Memory B cell (primary cell): ENCODE data around the gene ELP4.

Experiments
- ATAC-seq: fragments of 150-1000 bp; cut with Tn5 transposase; 2 replicates; pipeline ENCODE4 v1.10.0; 2021; ENCODE audit warnings: low read depth, mild to moderate bottlenecking, moderate library complexity
- DNase-seq, 2 donors: peaks; one replicate each; pipeline ENCODE4 v3.0.0; 2022; ENCODE audit warnings: low spot score in 2 of 2
- H3K27ac Mint-ChIP-seq: one replicate; pipeline ENCODE4 v1.8.0; 2022; ENCODE audit warnings: mild to moderate bottlenecking, moderate library complexity, mixed read lengths
- H3K27me3 Mint-ChIP-seq: one replicate; pipeline ENCODE4 v1.8.0; 2022; ENCODE audit warnings: mixed read lengths
- H3K36me3 Mint-ChIP-seq: one replicate; pipeline ENCODE4 v1.8.0; 2022; ENCODE audit warnings: mild to moderate bottlenecking, mixed read lengths
- H3K4me1 Mint-ChIP-seq: one replicate; pipeline ENCODE4 v1.8.0; 2022; ENCODE audit warnings: mixed read lengths
- H3K4me3 Mint-ChIP-seq: one replicate; pipeline ENCODE4 v1.8.0; 2022; ENCODE audit warnings: mild to moderate bottlenecking, moderate library complexity, mixed read lengths
- H3K9me3 Mint-ChIP-seq: one replicate; pipeline ENCODE4 v1.8.0; 2022; ENCODE audit warnings: mixed read lengths

ELP4 gene

GRCh38 chr11:31818874-31819331 lies 309.3 kb downstream of the ELP4 start:
- H3K4me3 Mint-ChIP-seq = no peak overlapping the region
- DNase-seq (no peak), ATAC-seq (no peak)
- H3K27ac Mint-ChIP-seq = no peak overlapping the region
- H3K9me3 Mint-ChIP-seq = peaks cover 2% of the 10 kb centered on the region
- H3K4me1 Mint-ChIP-seq = peaks cover 4% of the 10 kb centered on the region
- H3K36me3 Mint-ChIP-seq = no peaks in the 10 kb centered on the region
- peaks cover 27% of the 10 kb centered on the region for H3K27me3 Mint-ChIP-seq

- Mint-ChIP-seq H3K9me3 (peaks cover 2% of the 10 kb centered on the region), H3K4me3 (no peak overlapping the region)
- no peak for ATAC-seq
Measured at GRCh38 chr11:31819621-31820437, 310.3 kb downstream of the ELP4 start.

DNA sequence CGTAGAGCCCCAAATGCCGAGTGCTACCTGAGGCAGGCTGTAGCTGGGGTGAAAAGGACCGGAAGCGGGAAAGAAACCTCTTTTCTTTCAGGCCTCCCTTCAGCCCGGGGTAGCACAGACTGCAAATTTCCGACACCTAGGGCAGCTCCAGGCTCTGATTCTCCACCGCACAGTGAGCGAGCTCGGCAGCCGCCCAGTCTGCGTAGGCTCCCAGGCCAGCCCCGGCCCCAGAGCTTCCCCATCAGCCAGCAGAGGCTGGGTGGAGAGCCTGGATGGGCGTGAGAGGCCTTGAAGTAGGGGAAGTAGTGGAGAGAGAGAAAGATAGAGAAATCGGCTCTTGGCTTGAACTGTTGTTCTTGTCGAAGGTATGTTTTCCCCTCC lies 310.9 kb downstream of the ELP4 start:
- no peaks in the 10 kb centered on the region for H3K36me3 Mint-ChIP-seq
- peaks cover under 1% of the 10 kb centered on the region for H3K4me1 Mint-ChIP-seq
- DNase-seq (no peak), ATAC-seq (no peak)
- peaks cover 28% of the 10 kb centered on the region for H3K27me3 Mint-ChIP-seq
- no peak overlapping the region for H3K27ac Mint-ChIP-seq
- H3K4me3 Mint-ChIP-seq = no peak overlapping the region
- H3K9me3 Mint-ChIP-seq = no peaks in the 10 kb centered on the region

More at GRCh38 chr11:31819621-31820437, 310.3 kb downstream of the ELP4 start:
- Mint-ChIP-seq H3K36me3 (no peaks in the 10 kb centered on the region), H3K27me3 (peaks cover 31% of the 10 kb centered on the region), H3K27ac (no peak overlapping the region), H3K4me1 (peaks cover 4% of the 10 kb centered on the region)
- DNase-seq = no peak

GRCh38 chr11:31821235-31821764 lies 311.7 kb downstream of the ELP4 start:
- no peak for ATAC-seq
- H3K27me3 Mint-ChIP-seq = peaks cover 28% of the 10 kb centered on the region
- peaks cover 2% of the 10 kb centered on the region for H3K4me1 Mint-ChIP-seq

DNA sequence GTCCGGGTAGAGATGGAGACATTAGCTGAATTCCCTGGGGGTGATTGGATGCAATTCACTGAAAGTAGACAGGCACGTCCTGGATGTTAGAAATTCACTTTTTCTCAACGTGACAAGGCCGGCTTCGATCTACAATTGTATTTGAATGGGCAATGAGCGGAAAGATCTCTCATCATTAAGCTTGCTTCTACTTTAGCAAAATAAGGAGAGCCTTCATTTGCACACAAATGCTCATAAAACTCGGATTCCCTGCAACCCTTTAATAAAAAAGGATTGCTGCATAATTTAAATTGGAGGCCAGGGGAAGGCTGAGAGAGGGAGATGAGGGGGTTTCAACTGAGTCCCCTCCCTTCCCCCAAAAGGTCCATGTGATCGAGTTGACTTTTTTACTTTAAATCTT lies 312.2 kb downstream of the ELP4 start:
- ATAC-seq (no peak), DNase-seq (no peak)
- peaks cover 2% of the 10 kb centered on the region for H3K4me1 Mint-ChIP-seq
- H3K9me3 Mint-ChIP-seq = no peaks in the 10 kb centered on the region
- no peaks in the 10 kb centered on the region for H3K36me3 Mint-ChIP-seq
- H3K27ac Mint-ChIP-seq = no peak overlapping the region
- H3K4me3 Mint-ChIP-seq = no peak overlapping the region
- peaks cover 27% of the 10 kb centered on the region for H3K27me3 Mint-ChIP-seq

More at GRCh38 chr11:31821235-31821764, 311.7 kb downstream of the ELP4 start:
- Mint-ChIP-seq H3K9me3 (no peaks in the 10 kb centered on the region), H3K36me3 (no peaks in the 10 kb centered on the region), H3K4me3 (no peak overlapping the region), H3K27ac (no peak overlapping the region)
- no peak for DNase-seq

DNA sequence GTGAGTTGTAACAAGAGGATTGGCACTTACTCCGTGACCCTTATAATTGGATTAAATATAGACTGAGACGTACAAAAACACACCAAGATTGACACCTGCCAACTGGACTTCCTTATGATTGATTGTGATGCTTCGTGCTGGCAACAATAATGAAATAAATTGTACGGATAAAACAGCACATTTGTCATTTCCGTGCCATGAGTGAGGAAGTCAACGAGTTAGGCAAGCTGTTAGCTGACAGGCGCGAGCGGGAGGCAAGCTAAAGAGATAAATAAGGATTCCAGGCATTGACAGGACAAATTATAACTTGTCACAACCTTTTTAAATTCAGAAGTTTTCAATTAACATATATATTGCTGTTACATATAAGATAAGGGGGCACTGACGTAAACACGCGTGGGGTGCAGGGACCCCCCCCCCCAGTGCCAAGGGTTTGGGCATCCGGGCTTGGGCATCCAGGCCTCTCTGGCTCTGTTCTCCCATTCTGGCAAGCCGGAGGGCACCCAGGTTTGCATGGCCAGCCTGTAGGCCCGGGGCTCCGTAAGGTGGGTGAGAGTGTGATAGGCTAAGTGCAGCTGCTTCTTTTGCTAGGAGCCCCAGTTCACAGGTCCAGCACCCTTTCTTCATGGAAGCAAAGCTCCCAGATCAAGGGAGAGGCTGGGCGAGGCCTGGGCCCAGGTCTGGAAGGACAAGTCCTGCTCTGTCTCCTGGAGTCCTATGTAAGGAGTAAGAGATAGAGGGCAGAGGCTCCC lies 312.8 kb downstream of the ELP4 start:
- H3K4me3 Mint-ChIP-seq = no peak overlapping the region
- H3K36me3 Mint-ChIP-seq = no peaks in the 10 kb centered on the region
- H3K4me1 Mint-ChIP-seq = peaks cover 4% of the 10 kb centered on the region
- ATAC-seq (no peak), DNase-seq (no peak)
- H3K27me3 Mint-ChIP-seq = peaks cover 28% of the 10 kb centered on the region
- no peaks in the 10 kb centered on the region for H3K9me3 Mint-ChIP-seq
- H3K27ac Mint-ChIP-seq = no peak overlapping the region

- ATAC-seq (no peak), DNase-seq (no peak)
- Mint-ChIP-seq H3K27me3 (peaks cover 36% of the 10 kb centered on the region), H3K4me3 (no peak overlapping the region), H3K9me3 (no peaks in the 10 kb centered on the region), H3K4me1 (peaks cover 4% of the 10 kb centered on the region), H3K27ac (no peak overlapping the region), H3K36me3 (no peaks in the 10 kb centered on the region)
Measured at GRCh38 chr11:31822927-31823643, 313.5 kb downstream of the ELP4 start.

DNA sequence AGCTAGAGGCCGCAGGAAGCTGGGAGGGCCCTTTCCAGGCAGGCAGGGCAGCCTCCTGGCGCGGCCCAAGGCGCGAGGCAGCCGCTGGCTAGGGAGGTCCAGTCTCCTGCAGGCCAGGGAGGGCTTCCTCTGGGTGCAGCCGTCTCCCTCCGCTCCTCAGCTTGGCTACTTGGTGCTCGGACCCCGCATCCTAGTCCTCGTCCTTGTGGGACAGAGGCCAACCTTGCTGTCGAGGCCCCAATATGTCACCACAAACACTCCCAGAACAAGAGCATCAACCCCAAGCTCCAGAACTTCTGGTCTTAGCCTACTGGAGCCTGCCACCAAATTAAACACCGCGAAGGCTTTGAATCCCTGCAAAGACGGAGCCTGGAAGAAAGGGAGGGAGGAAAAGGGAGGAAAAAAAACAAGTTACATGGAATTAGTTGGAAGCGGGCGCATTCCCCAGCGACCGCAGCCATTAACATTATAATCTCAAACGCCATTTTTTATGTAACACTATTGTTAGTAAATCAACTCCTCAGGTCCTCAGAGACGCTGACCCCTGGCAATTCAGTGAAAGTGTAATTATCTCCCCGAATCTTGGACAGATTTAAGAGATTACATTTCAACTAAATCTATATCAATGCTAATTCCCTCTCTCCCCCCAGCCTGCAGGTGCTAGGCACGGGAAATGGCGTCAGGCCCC lies 314.2 kb downstream of the ELP4 start:
- H3K27me3 Mint-ChIP-seq = peaks cover 34% of the 10 kb centered on the region
- no peaks in the 10 kb centered on the region for H3K9me3 Mint-ChIP-seq
- no peak for DNase-seq
- no peaks in the 10 kb centered on the region for H3K36me3 Mint-ChIP-seq
- no peak overlapping the region for H3K27ac Mint-ChIP-seq
- ATAC-seq = no peak
- H3K4me3 Mint-ChIP-seq = no peak overlapping the region
- peaks cover 4% of the 10 kb centered on the region for H3K4me1 Mint-ChIP-seq

DNA sequence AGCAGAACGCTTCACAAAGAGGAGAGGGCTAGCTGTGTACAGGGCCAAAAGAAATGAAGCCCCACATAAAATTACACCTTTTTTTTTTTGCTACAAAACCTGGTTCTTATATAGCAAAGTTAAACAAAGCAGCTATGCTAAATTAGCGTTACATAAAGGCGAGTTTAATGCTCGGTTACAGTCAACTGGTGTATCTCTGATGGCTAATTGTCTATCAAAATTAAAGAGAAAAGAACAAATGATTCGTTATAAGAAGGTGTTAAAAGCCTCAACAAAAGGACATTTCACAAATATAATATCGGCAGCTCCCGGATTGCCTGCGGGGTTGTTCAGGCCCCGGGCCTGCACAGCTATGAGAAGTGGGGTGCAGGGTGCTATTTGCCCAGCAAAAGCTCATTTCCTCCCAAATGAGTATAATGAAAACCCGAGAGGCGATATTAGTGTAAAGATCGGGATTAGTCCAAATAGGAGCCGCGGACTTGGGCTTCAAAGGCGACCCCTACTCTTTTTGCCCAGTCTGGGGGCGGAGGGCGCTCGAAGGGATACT lies 314.8 kb downstream of the ELP4 start:
- no peaks in the 10 kb centered on the region for H3K9me3 Mint-ChIP-seq
- H3K27me3 Mint-ChIP-seq = peaks cover 35% of the 10 kb centered on the region
- ATAC-seq (no peak), DNase-seq (no peak)
- peaks cover 4% of the 10 kb centered on the region for H3K4me1 Mint-ChIP-seq
- H3K4me3 Mint-ChIP-seq = no peak overlapping the region
- H3K27ac Mint-ChIP-seq = no peak overlapping the region
- H3K36me3 Mint-ChIP-seq = no peaks in the 10 kb centered on the region

DNA sequence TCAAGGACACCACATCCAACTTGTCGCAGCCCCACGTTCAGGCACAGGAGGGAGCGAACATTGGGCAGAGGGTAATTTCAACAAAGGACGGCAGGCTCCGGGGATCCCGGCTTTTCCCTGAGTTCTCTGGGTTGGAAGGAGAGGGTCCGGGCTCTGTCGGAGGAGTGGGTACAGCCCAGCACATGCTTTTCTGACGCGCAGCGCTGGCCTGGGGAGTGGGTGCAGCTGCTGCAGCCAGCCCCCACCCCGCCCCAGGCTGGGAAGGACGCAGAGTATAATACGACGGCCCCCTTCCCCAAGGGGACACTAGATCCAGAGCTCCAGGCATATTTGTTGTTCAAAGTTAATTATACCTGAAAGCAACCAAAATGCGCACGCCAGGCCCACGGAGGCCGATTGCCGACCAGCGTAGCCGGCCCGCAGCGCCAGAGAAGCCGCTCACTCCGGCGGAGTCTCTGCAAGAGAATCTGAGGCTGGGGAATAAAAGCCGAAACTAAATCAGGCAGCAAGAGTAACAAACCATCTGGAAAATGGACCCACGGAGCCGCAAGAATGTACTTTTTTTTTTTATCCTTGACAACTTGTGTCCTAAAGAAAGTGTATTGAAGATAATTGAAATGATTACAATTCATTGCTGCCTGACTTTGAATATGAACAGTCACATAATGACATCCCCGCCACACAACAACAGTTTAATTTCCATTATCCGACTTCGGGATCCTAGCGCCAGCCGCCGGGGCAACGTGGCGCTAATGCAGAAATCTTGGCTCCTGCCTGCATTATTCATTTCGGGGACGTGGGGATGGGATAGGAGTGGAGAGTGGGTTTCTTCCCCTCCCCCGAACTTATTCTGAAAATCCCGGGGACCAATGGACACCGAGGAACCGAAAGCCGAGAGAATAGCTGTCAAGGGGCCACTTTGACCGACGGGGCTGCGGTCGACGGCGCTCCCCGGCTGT lies 315.6 kb downstream of the ELP4 start:
- Mint-ChIP-seq H3K4me1 (peaks cover 4% of the 10 kb centered on the region), H3K27ac (no peak overlapping the region), H3K36me3 (no peaks in the 10 kb centered on the region), H3K27me3 (peaks cover 36% of the 10 kb centered on the region), H3K9me3 (no peaks in the 10 kb centered on the region), H3K4me3 (no peak overlapping the region)
- DNase-seq (peak in 1 of 2 donors; percentile 11), ATAC-seq (no peak)

DNA sequence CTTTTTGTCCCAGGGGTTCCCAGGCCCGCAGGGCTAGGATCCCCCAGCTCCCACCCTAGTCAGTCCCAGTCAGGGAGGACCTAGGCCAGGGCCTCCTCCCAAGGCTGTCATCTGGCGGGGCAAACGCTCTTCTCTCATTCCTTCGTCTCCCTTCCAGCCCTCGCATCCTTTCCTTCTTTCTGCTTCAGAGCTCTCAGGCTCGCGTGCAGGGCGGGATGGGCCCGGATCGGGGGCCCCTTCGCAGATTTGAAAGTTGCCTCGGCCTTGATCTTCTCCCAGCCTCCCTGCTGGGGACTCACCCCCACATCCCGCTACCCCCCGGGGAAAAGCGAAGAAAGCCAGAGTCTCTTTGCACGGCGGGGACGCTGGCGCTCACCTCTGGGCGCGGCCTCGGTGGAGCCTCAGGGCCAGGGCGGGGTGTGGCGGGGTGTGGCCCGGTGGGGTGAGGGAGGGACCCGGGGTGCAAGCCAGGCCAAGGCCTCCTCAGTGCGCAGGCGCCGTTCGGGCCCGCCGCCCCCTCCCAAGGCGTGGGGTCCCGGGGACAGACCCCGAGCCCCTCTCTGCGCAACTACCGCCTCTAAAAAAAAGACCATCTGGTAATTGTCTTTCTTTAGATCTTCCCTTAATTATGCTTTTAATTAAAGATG lies 316.4 kb downstream of the ELP4 start:
- DNase-seq (no peak), ATAC-seq (no peak)
- no peak overlapping the region for H3K4me3 Mint-ChIP-seq
- H3K27me3 Mint-ChIP-seq = peaks cover 36% of the 10 kb centered on the region
- no peaks in the 10 kb centered on the region for H3K36me3 Mint-ChIP-seq
- no peaks in the 10 kb centered on the region for H3K9me3 Mint-ChIP-seq
- H3K4me1 Mint-ChIP-seq = peaks cover 4% of the 10 kb centered on the region
- H3K27ac Mint-ChIP-seq = no peak overlapping the region
